GM21367 (cell line): ENCODE results near the gene PODN.

Experiments
- ATAC-seq: cut with Tn5 transposase; IDR thresholded peaks from one replicate; pipeline ENCODE4 v1.9.1; 2021; ENCODE audit not compliant: unreplicated experiment

Gene PODN

GRCh38 chr1:53088616-53089300 is 26.7 kb downstream of the PODN start:
- no peak for ATAC-seq

GRCh38 chr1:53089478-53090226 is 27.6 kb downstream of the PODN start:
- no peak for ATAC-seq

GRCh38 chr1:53090227-53091147 is 28.5 kb downstream of the PODN start:
- no peak for ATAC-seq

- ATAC-seq = no peak
Measured at GRCh38 chr1:53091841-53092645, 30.0 kb downstream of the PODN start.

- ATAC-seq = no peak
Measured at GRCh38 chr1:53092659-53093450, 30.8 kb downstream of the PODN start.

GRCh38 chr1:53093451-53093754 is 31.4 kb downstream of the PODN start:
- no peak for ATAC-seq

- ATAC-seq = no peak
Measured at GRCh38 chr1:53093778-53094532, 31.9 kb downstream of the PODN start.

GRCh38 chr1:53094533-53094919 is 32.5 kb downstream of the PODN start:
- ATAC-seq = no peak

GRCh38 chr1:53104289-53104913 is 42.4 kb downstream of the PODN start:
- ATAC-seq = no peak

GRCh38 chr1:53107090-53107489 is 45.1 kb downstream of the PODN start:
- no peak for ATAC-seq

GRCh38 chr1:53107570-53108322 is 45.7 kb downstream of the PODN start:
- no peak for ATAC-seq

GRCh38 chr1:53108646-53109580 is 46.9 kb downstream of the PODN start:
- ATAC-seq = no peak

- ATAC-seq = no peak
Measured at GRCh38 chr1:53110370-53111072, 48.5 kb downstream of the PODN start.

- ATAC-seq = no peak
Measured at GRCh38 chr1:53111073-53111556, 49.1 kb downstream of the PODN start.

GRCh38 chr1:53111693-53112092 is 49.7 kb downstream of the PODN start:
- no peak for ATAC-seq

GRCh38 chr1:53112271-53112774 is 50.3 kb downstream of the PODN start:
- no peak for ATAC-seq
